Left forelimb (tissue), 1 donor: Measurements from ENCODE around the gene IKZF3.
A peak's percentile ranks its signal among the peaks of the same experiment; 100 is the strongest.
"Not testable (repeated sequence)": the region's sequence is repeated elsewhere in the genome, so short reads cannot be mapped to it uniquely, and the experiment has no call there.

Source experiments
- DNase-seq: peaks from one replicate; pipeline ENCODE4 v3.0.0-alpha.2; 2018; ENCODE audit warnings: low spot score

IKZF3 gene

GRCh38 chr17:39716073-39716818 is 147.9 kb downstream of the IKZF3 start:
- DNase-seq, result peak; percentile 51

- no peak for DNase-seq
These were observed 148.6 kb downstream of the IKZF3 start for GRCh38 chr17:39715375-39716072.

- DNase-seq, result no peak
These were observed 149.9 kb downstream of the IKZF3 start for GRCh38 chr17:39714234-39714633.

GRCh38 chr17:39711851-39712250 is 152.3 kb downstream of the IKZF3 start:
- DNase-seq, result no peak

GRCh38 chr17:39711071-39711470 is 153.0 kb downstream of the IKZF3 start:
- not testable (repeated sequence) for DNase-seq

GRCh38 chr17:39709998-39710964 is 153.8 kb downstream of the IKZF3 start:
- no peak for DNase-seq

GRCh38 chr17:39709319-39709997 is 154.7 kb downstream of the IKZF3 start:
- DNase-seq, result no peak
